Fibroblast of peridontal ligament (primary cell): ENCODE data around the gene RAP1GAP.

Source experiments
- DNase-seq: peaks from one replicate; pipeline ENCODE4 v3.0.0-alpha.2; 2010; ENCODE audit errors: extremely low read depth

The RAP1GAP gene

DNA sequence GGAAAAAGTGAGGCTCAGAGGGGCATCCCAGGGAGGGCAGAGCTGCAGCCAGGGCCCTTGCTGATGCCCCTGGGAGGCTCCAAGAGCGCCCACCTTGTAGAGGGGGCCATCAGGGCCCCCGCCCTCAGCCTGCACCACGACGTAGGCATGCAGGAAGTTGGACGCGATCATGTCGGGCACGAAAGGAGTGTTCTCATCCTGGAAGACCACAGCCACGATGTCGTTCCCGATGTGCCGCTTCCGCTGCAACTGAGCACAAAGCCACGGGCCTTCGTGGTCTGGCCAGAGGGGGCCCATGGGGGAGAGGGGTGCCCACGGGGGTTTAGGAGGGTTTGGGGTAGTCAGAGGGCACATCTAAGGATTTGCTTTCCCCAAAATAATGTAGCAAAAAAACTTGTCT lies 59.1 kb downstream of the RAP1GAP start:
- no peak for DNase-seq

DNA sequence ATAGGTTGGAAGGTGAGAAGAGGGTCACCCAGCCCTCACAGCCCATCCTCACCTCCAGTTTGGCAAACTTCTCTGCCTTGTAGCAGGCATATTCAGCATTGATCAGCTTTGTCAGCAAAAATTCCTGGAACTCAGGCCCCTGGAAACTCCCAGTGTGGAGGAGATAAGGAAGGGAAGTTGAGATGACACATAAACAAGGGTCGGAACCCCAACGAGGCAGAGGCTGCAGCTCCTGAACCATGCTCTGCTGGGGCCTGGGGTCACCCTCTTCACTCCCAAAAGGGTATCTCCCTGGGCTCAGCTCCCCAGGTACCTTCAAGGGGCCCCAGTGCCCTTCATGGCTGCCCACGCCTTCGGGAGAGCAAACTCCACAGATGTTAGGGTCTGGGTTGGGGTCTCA lies 60.4 kb downstream of the RAP1GAP start:
- no peak for DNase-seq

DNA sequence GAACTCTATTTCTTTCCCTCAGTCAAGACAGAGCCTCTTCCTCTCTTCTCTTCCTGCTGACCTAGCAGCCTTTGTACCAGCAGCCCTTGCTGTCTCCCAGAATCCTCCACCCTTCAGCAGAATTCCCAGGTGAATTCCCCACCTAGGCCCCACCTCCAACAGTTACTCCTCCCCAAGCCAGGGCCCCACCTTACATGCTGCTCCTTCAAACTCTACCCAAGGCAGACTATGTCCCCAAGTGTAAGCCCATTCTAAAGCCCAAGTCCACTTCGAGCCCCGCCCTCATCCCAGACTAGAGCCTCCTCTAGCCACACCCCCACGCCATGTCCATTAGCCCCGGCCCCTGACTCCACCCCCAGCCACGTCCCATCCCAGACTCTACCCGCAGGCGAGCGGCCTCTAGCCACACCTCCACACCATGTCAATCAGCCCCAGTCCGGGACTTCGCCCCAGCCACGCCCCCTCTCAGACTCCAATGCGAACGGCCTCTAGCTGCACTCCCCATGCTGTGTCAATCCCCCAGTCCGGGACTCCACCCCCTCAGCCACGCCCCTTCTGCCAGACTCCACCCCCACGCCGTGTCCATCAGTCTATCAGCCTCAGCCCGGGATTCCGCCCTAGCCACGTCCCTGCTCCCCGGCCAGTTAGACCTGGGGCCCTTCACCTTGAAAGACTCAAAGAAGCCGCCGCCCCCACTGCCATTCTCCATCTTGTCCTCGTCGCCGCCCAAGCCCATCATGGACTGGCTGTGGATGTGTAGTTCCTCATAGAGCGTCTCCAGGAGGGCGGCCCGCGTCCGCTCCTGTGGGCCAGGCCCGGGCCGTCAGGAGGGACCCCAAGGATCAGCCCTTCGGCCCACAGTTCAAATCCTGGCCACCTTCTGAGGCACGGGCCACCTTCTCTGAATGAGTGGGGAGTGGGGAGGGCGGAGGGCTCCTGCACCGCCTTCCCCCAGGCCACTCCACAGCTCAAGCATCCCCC lies 61.3 kb downstream of the RAP1GAP start:
- DNase-seq: no peak

DNA sequence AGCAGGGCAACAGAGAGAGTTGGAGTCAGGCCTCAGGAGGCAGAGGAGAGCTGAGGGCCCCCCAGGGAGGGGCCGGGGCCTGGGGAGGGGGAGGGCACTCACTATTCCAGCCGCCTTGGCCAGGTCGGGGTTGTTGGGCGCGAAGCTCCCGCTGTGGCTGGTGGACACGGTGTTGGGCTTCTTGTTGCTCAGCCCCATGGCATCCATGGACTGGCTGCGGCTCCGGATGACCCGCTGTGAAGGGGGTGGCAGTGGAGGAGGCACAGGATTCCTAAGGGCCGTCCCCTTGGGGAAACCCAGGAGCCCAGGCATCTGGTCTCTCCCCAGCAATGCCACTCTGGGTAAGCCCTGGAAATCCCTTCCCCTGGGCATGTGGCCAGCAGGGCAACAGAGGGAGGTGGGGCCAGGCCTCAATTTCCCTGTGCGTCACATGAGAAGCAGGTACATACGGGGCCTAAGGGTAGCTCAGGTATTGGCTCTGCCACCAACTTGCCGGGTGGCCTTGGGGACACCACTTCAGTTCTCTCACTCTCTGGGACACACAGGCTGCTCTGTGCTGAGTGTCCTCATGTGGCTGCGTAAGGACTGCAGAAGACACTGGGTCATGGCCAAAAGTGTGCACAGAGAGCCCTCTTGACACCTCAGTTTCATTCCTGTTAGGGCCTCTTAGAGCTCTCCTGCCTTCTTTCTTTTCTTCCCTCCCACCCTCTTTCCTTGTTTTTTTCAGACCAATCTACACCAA lies 63.0 kb downstream of the RAP1GAP start:
- no peak for DNase-seq

DNA sequence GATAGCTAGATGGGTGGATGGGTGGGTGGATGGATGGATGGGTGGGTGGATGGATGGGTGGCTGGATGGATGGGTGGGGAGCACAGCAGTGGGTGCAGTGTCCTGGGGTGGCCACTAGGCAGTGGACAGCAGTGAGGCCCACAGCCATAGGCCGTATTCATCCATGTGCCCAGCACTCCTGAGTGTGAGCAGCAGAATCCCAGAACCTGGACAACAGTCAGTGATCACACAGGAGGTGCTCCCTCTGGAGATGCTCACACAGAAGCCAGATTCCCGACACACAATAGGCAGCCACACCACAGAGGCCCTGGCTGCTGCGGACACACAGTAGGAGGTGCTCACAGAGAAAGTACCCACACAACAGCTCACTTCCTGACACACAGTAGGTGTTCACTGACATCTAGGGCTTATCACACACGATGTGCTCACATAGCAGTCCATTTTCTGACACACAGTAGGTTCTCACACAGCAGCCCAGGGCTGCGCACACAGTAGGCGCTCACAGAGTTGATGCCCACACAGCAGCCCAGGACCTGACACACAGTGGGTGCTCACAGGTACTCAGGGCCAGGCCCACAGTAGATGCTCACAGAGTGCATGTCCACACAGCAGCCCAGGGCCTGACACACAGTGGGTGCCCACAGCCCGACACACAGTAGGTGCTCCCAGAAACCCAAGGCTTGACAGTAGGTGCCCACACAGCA lies 64.0 kb downstream of the RAP1GAP start:
- DNase-seq: no peak

DNA sequence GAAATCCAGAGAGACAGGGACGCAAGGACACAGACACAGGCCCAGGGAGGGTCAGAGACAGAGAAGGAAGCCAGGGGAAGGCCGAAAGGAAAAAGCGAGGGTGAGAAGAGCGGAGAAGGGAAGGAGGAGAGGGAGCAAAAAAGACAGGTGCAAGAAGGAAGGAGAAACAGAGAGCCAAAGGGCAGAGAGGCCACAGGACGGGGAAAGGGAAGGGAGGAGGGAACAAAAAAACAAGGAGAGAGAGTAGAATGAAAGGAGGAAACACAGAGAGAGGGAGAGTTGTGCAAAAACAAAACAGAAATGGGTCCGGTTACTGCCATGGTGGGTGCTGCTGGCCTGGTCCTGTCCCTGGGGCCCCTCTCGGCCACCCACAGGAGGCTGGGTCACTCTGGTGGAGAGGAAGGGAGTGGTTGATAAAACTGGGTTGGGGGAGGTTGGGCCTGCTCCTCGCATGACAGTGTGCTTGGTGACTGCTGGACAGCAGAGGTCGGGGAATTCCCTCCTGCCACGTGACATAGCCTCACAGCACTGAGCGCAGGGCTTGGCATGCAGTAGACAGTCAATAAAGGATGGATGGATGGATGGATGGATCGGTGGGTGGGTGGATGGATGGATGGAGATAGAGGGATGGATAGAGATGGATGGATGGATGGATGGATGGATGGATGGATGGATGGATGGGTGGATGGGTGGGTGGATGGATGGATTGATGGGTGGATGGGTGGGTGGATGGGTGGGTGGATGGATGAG lies 64.8 kb downstream of the RAP1GAP start:
- no peak for DNase-seq

DNA sequence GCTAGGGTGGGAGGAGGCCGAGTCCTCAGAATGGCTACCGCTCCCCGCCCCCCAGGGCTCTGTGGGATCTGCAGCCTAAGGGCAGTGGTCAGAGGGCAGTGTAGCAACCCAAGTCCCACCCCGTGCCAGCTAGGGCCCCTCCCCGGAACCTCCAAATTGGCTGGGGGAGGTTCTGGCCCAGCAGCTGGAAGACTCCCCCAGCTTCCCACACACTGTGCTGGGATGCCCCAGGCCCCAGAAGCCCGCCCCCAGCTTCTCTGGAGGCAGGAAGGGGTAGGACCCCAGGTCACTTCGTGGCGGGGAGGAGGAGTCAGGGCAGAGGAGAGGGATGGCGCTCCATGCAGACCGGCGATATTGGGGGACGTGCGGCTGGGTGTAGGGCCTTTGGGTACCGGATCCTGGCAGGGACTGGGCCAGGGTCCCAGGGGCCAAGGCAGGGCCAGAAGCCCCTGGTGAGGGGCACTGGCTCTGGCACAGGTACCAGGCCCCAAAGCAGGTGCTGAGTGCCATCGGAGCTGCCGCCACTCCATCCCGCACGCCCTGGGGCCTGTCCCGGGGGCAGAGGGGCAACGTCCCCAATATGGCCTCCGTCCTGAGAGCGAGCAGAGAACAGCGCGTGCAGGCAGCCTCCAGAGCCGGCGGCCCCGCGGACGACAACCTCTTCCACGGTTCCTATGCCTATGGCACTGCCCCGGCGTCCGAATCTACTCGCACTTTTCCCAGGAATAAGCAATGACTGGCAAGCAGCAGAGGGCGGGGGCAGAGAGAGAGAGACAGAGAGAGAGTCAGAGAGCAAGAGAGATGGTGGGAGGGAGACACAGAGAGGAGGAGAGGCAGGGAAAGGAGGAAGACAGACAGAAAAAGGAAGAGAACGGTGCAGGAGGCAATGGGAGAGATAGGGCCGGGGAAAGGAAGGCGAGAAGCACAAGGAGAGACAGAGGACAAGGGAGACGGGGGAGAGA lies 65.7 kb downstream of the RAP1GAP start:
- no peak for DNase-seq

DNA sequence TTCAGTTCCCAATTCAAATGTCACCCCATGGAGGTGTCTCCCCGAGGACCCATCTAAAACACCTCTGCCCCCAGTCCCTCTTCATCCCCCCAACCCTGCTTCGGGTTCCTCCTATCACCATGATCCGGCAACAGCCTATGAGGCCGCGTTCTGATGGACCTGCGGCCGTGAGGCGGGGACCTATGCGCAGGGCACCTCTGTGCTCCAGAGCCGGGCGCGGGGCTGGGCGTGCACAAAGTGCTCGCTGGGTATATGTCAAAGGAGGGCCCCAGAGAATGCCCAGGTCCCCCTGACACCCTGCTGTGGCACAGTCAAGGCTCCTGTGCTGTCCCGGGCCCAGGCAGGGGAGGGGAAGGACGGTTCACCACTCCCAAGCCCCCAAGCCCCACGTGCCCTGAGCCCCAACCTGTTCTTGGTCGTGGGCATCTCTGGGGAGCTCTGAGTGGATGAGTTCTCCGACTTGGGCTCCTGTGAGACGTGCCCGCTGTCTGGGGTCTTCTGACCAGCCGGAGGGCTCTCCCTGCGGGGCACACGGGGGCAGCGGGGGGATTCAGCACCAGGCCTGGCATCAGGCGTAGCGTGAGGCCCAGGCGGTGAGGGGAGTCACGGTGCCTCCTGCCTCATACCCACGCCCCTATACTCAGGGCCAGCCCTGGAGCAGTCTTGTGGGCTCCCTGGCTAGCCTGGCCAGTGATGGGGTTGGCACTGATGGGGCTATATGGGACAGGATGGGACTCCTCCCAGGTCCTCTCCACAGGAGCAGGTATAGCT lies 67.7 kb downstream of the RAP1GAP start:
- DNase-seq: no peak

DNA sequence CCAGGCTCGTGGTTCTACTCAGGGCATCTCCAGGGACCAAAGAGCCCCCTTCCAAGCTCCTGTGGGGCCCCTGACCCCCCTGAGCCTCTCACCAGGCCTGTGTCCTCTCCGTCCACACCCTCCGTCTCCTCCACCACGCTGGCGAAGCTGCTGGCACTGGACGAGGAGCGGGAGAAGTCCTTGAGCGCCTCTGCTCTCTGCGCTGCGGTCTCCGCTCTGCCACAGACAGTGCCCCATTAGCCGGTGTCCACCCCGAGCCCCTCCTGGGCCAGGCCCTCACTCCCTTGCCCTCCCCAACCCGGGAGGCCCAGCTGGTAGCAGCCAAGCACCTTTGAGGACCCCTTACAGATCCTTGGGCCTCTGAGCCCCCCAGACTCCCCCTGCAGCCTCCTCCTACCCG lies 69.8 kb downstream of the RAP1GAP start:
- DNase-seq: no peak

DNA sequence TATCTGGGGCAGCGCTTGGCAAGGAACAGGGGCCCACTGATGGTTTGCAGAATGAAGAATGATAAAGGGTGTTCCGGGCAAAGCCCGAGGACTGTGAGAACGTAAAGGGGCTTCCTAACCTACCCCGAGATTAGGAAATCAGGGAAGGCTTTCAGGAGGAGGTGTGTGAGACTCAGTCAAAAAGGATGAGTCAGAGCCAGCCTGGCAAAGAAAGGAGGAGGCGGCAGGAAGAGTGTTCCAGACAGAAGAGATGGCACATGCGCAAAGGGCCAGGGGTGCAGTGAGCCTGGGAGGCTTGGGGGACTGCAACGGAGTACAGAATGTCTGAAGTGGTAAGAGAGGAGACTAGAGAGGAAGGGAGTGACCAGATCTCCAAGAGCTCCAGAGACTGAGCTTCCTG lies 70.3 kb downstream of the RAP1GAP start:
- DNase-seq: no peak

DNA sequence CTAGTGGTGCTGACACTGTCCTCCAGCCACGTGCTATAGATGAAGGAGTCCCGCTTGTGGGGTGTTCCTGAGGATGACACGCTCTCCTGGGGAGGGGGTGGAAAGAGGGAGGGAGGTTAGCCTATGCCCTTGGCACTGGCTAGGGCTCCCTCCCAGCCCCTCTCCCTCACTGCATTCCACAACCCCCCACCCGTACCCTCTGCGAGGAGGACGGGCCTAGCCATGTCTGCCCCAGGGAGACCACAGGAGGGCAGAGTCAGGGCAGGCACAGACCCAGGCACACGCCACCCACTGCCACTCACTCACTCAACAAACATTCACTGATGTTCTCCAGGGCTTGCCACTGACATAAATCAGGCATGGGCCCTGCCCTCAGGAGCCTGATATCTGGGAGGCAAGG lies 70.7 kb downstream of the RAP1GAP start:
- no peak for DNase-seq

DNA sequence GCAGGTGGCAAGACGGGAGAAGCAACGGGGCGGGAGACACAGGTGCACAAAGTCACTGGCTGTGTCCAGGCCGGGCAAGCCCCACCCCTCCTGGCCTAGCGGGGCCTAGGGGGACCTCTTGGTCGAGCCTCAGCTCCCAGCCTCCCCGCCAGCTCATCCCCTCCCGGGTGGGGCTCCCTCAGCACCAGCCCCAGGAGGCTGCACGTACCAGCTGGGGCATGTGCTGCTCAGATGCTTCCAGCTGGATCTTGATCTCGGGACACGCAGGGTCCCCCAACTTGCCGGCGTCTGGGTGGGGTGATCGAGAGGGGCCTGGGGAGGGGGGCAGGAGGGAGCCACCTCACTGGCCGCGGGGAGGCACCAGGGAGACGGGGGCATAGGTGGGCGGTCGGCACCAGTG lies 71.4 kb downstream of the RAP1GAP start:
- no peak for DNase-seq

DNA sequence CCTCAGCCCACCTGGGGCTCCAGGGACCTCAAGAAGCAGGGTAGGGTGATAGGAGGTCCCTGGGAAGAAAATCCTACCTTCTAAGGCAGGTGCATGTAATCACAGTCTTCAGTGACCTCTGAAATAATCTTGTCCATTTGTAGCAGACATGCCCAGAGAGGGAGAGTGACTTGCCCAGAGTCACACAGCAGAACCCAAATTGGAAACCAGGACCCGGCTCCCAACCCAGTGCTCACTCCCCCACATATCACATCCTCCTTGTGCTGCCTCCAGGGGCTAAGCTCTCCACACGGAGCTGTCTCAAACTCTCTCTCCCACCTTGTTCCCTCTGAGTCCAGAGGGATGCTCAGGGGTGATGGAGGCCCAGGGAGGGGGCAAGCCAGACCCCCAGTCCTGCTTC lies 72.5 kb downstream of the RAP1GAP start:
- no peak for DNase-seq

DNA sequence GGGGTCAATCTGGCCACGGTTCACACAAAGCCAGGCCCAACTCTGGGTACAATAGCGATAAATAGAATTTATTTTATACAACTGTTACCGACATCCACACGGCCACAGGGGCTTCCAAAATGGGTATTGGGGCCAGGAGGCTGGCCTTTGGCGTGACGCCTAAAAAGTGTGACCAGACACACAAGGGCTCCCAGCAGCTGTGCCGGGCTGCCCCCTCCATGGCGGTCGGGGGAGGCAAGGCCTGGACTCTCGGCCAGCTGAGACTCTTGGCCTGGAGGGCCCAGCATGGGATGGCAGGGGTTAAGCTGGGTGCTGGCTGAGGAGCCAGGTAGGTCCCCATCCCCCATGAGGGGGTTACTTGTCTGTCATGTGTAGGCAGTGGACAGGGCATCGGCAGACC lies 73.0 kb downstream of the RAP1GAP start:
- DNase-seq: no peak

DNA sequence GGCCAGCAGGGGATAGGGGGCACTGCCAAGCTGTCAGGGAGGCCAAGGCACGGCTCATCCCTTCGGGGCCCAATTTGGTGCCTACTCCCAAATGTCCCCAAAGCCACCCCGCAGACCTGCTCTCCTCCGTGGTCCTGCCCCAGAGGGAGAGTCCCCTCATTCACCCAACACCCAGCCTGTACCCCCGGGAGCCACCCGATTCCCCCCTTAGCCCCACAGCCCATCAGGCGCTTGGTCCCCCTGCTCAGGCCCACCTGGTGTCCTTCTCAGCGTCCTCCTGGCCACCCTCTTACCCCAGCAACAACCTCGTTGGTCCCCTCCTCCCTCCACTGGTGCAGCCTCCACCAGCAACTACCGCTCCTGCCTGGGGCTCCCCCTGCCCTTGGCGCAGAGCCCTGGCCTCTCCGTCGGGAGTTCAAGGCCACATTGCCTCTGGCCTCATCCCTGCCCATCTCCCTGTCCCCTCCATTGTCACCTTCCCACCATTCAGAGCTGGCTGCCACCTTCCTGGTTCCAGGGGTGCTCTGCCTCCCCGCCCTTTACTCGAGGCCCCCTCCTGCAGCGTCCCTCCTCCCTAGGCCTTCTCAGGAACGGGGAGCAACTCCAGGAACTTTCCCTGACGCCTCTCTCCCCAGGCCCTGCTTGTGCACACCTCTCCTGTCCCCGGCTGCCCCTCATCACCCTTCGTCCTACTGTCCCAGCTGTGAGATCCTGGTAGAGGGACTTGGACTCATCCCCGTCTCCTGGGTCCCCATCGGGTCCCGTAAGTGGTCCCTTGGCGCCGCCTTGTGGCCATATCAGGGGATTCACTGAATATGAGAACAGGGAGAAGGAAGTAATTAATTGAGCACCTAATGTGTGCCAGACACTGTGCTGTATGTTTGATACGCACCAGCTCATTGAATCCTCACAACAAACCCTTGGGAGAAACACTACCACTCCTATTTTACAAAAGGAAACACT lies 73.9 kb downstream of the RAP1GAP start:
- DNase-seq: peak; percentile 46

DNA sequence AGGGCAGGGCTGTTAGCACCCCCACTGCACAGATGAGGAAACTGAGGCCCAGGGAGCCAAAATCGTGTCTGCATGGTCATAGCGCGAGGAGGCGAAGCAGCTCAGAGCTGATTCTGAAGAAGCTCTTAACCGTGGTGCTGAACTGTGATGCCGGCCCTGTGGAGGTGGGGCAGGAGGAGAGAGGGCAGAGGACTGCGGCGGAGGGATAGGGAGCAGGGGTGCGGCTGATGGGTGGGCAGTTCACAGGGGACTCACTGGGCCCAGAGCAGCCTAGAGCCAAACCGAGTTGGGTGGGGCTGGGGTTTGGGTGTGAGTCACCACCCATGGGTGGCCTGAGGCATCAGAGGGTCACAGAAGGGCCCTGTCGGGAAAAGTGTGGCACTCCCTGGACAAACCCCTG lies 74.7 kb downstream of the RAP1GAP start:
- no peak for DNase-seq

DNA sequence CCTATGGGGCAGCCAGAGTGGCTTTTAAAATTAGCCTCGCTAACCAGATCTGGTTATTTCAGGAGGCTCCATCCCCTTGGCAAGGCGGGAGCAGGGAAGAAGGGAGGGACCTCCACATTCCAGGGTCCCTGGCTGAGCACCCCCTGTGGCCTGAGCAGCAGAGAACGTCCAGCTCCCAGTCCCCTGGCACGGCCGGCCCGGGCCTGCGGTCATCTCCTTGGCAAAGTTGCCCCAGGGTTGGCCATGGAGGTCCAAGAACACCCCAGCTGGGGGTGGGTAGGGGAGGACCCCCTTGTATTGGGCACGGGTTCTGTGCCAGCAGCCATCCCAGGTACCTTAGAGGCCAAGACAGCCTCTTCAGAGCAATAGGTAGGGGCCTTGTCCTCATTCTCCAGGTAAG lies 75.9 kb downstream of the RAP1GAP start:
- no peak for DNase-seq

DNA sequence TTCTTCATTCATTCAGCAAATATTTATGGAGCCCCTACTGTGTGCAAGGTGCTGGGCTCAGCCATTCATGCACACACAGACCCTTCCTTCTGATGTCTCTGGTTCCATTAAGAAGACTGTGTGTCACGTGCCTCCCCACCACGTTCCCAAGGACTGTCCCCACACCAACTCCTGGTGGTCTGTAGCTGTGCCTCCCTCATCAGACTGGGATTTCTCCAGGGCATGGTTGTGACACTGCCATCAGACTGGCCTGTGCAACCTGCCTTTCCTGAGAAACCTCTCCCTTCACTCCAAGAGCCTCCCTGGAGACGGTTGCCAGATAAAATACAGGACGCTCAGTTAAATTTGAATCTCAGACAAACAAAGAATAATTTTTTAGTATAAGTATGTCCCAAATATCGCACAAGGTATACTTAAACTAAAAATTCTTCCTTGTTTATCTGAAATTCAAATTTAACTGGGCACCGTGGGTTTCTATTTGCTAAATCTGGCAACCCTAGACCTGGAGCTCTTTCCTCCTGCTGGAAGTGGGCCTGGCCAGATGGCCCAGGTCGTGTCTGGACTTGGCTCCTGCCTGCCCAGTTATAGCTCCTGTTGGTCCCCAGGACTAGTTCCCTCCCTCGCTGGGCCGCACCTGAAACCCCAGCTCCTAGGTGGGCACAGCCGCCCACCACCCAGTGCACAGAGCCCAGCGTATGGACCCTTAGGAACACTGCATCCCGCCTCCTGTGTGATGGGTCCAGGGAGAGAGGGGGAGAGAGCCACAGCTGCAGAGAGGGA lies 76.9 kb downstream of the RAP1GAP start:
- no peak for DNase-seq
